PFSK-1 (cell line): ENCODE measurements around the gene MGAT5.

Experiments
- POLR2AphosphoS5 ChIP-seq: IDR thresholded peaks from 2 replicates; pipeline ENCODE4 v1.6.1; 2012; ENCODE audit warnings: low read depth, mild to moderate bottlenecking, control low read depth, low read length, moderate library complexity
- TAF1 ChIP-seq: IDR thresholded peaks from 2 replicates; pipeline ENCODE4 v1.6.1; 2012; ENCODE audit warnings: low read length, control low read depth, borderline replicate concordance; ENCODE audit not compliant: insufficient read depth
- TF ChIP-seq, protein P1 (sequence below), 2 experiments: IDR thresholded peaks; 2 replicates each; pipeline versions ENCODE4 v1.6.1 to v1.8.0; 2011 to 2012; ENCODE audit warnings: low read depth in 2 of 2, low read length in 2 of 2, control low read depth in 1 of 2, inconsistent platforms in 1 of 2, mild to moderate bottlenecking in 1 of 2, moderate library complexity in 1 of 2; ENCODE audit not compliant: insufficient read depth in 1 of 2

DNA sequence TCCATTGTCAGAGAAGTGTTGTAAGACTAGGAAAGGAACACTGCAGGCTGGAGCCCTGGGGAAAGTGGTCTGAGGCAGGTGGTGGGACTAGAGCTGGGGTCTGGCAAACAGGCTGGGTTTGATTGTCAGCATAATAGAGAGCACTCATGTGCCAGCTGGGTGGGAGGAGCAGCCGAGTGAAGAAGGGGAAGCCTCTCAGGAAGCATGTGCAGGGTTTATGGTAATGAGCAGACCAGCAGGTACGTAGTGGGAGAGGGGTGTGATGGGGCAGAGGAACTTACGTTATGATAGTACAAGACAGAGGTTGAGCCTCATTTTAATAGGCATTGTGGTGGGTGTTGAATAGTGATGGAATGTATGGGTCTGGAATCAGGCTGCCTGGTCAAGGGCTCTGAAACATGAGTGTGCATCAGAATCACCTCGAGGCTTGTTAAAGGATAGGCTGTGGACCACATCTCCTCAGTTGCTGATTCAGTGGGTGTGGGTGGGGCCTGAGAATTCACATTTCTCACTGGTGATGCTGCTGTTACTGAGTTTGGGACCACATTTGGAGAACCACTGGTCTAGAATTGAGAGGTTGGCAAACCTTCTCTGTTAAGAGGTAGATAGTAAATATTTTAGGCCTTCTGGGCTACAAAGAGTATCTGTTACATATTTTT lies 1.7 kb upstream of the MGAT5 start:
- TF ChIP-seq TAF1 (no peak), POLR2AphosphoS5 (no peak)
- TF ChIP-seq, protein P1, sequence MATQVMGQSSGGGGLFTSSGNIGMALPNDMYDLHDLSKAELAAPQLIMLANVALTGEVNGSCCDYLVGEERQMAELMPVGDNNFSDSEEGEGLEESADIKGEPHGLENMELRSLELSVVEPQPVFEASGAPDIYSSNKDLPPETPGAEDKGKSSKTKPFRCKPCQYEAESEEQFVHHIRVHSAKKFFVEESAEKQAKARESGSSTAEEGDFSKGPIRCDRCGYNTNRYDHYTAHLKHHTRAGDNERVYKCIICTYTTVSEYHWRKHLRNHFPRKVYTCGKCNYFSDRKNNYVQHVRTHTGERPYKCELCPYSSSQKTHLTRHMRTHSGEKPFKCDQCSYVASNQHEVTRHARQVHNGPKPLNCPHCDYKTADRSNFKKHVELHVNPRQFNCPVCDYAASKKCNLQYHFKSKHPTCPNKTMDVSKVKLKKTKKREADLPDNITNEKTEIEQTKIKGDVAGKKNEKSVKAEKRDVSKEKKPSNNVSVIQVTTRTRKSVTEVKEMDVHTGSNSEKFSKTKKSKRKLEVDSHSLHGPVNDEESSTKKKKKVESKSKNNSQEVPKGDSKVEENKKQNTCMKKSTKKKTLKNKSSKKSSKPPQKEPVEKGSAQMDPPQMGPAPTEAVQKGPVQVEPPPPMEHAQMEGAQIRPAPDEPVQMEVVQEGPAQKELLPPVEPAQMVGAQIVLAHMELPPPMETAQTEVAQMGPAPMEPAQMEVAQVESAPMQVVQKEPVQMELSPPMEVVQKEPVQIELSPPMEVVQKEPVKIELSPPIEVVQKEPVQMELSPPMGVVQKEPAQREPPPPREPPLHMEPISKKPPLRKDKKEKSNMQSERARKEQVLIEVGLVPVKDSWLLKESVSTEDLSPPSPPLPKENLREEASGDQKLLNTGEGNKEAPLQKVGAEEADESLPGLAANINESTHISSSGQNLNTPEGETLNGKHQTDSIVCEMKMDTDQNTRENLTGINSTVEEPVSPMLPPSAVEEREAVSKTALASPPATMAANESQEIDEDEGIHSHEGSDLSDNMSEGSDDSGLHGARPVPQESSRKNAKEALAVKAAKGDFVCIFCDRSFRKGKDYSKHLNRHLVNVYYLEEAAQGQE (IDR thresholded peaks at IDR 0.05; ENCODE audit: insufficient read depth in 1 of 2, low read depth in 2 of 2, low read length in 2 of 2): no peak
